Mammary epithelial cell (primary cell): ENCODE results near the gene DGKG.

Experiments used
- EZH2 ChIP-seq: IDR thresholded peaks from 2 replicates; pipeline ENCODE4 v1.6.1; 2012; ENCODE audit warnings: low read length, inconsistent platforms, borderline replicate concordance
- TF ChIP-seq, protein P1 (sequence below), 2 donors: IDR thresholded peaks in 1 of 2; conservative IDR thresholded peaks in 1 of 2; 2 replicates each; pipeline ENCODE4 v1.5.1; 2011 to 2012; ENCODE audit warnings: inconsistent platforms in 2 of 2, low read length in 2 of 2, mild to moderate bottlenecking in 2 of 2, control low read depth in 1 of 2, low read depth in 1 of 2; ENCODE audit not compliant: insufficient read depth in 1 of 2; ENCODE audit errors: extremely low read depth in 1 of 2

DNA sequence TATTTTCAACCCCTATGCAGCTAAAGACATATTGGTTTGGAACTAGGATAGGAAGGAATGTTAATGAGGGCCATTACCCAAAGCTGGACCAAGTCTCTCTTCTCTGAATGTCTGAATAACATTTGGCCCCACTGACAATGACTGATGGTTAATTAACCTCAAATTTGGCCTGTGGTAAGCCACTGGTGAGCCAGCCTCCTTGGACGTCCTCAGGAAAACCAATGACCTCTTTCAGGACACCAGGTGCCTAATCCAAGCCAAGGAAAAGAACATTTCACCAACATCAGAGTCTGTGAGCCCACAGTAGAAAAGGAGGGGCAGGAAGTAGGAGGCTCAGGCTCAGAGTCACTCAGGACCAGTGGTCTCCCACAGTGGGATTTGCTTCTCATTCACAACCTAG lies 196.7 kb downstream of the DGKG start:
- TF ChIP-seq, protein P1, sequence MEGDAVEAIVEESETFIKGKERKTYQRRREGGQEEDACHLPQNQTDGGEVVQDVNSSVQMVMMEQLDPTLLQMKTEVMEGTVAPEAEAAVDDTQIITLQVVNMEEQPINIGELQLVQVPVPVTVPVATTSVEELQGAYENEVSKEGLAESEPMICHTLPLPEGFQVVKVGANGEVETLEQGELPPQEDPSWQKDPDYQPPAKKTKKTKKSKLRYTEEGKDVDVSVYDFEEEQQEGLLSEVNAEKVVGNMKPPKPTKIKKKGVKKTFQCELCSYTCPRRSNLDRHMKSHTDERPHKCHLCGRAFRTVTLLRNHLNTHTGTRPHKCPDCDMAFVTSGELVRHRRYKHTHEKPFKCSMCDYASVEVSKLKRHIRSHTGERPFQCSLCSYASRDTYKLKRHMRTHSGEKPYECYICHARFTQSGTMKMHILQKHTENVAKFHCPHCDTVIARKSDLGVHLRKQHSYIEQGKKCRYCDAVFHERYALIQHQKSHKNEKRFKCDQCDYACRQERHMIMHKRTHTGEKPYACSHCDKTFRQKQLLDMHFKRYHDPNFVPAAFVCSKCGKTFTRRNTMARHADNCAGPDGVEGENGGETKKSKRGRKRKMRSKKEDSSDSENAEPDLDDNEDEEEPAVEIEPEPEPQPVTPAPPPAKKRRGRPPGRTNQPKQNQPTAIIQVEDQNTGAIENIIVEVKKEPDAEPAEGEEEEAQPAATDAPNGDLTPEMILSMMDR (conservative IDR thresholded peaks at IDR 0.05 in 1 of 2, IDR thresholded peaks at IDR 0.05 in 1 of 2; ENCODE audit: extremely low read depth in 1 of 2, insufficient read depth in 1 of 2, low read depth in 1 of 2, low read length in 2 of 2) = no peak
- TF ChIP-seq EZH2 = no peak
